IMR-90 (cell line): ENCODE results near the gene TK2. TPM values are rescaled to one million over a fixed set of nuclear protein-coding genes. Genes with fewer than 3 reads are reported as not detected.

Experiments
- ATAC-seq: fragments of 200-7000 bp; cut with Tn5 transposase; 2 replicates; pipeline ENCODE4 v1.9.1; 2020; ENCODE audit warnings: low read depth, mild to moderate bottlenecking, moderate library complexity
- BruUV-seq: library from RNA; stranded (reverse); fragments of 400-500 nt; replicated peaks from 2 replicates; lab custom pipeline; 2021; lab: Mats Ljungman, UMichigan
- CTCF ChIA-PET: fragments of 300-600 bp; formaldehyde crosslinking; extraction: SDS; loops from one replicate; lab custom pipeline; 2021; ENCODE audit warnings: antibody characterized with exemption; lab: Yijun Ruan, JAX
- POLR2A ChIA-PET: fragments of 300-600 bp; sonication (Branson Sonifier 250); formaldehyde crosslinking; loops from one replicate; lab custom pipeline; 2022; ENCODE audit warnings: antibody characterized with exemption; ENCODE audit not compliant: unreplicated experiment; lab: Charles Lee
- DNase-seq: peaks from one replicate; pipeline ENCODE4 v3.0.0; 2013
- H2AFZ ChIP-seq: replicated peaks from 2 replicates; pipeline ENCODE3; 2013; ENCODE audit warnings: low read length, mild to moderate bottlenecking; ENCODE audit not compliant: poor library complexity
- H2AK5ac ChIP-seq: 2 replicates; pipeline ENCODE4 v1.6.1; 2013; ENCODE audit warnings: low read depth, low read length, inconsistent platforms
- H2AK9ac ChIP-seq: replicated peaks from 2 replicates; pipeline ENCODE3; 2013; ENCODE audit warnings: mild to moderate bottlenecking, low read depth, low read length, moderate library complexity; ENCODE audit not compliant: poor library complexity
- H2BK120ac ChIP-seq: 2 replicates; pipeline ENCODE4 v1.6.1; 2013; ENCODE audit warnings: low read depth, low read length, inconsistent platforms
- H2BK15ac ChIP-seq: 3 replicates; pipeline ENCODE4 v1.6.1; 2013; ENCODE audit warnings: low read depth, low read length, inconsistent platforms
- H2BK20ac ChIP-seq: 2 replicates; pipeline ENCODE4 v1.6.1; 2013; ENCODE audit warnings: low read depth, mild to moderate bottlenecking, inconsistent platforms, low read length, moderate library complexity
- H2BK5ac ChIP-seq: 2 replicates; pipeline ENCODE4 v1.6.1; 2013; ENCODE audit warnings: mild to moderate bottlenecking, low read depth, low read length, inconsistent platforms; ENCODE audit not compliant: poor library complexity, severe bottlenecking
- H3K14ac ChIP-seq: replicated peaks from 2 replicates; pipeline ENCODE4 v1.6.1; 2013; ENCODE audit warnings: low read depth, low read length, inconsistent platforms
- H3K18ac ChIP-seq: 2 replicates; pipeline ENCODE4 v1.6.1; 2013; ENCODE audit warnings: low read depth, low read length, control low read depth
- H3K23ac ChIP-seq: 2 replicates; pipeline ENCODE4 v1.6.1; 2013; ENCODE audit warnings: low read depth, low read length, inconsistent platforms
- H3K27ac ChIP-seq: 2 replicates; pipeline ENCODE4 v1.5.1; 2013; ENCODE audit warnings: mild to moderate bottlenecking, control low read depth, low read length; ENCODE audit not compliant: insufficient read depth
- H3K27me3 ChIP-seq: 2 replicates; pipeline ENCODE4 v1.6.1; 2013; ENCODE audit warnings: low read length; ENCODE audit not compliant: control insufficient read depth, insufficient read depth
- H3K36me3 ChIP-seq: 2 replicates; pipeline ENCODE4 v1.6.1; 2013; ENCODE audit warnings: low read length, mixed read lengths; ENCODE audit not compliant: control insufficient read depth, insufficient read depth
- H3K4ac ChIP-seq: 2 replicates; pipeline ENCODE4 v1.6.1; 2013; ENCODE audit warnings: low read depth, low read length, inconsistent platforms
- H3K4me1 ChIP-seq: 2 replicates; pipeline ENCODE4 v1.6.1; 2013; ENCODE audit warnings: low read length, mixed read lengths; ENCODE audit not compliant: control insufficient read depth, insufficient read depth
- H3K4me2 ChIP-seq: 2 replicates; pipeline ENCODE4 v1.6.1; 2013; ENCODE audit warnings: low read depth, mild to moderate bottlenecking, control low read depth, low read length, moderate library complexity
- H3K4me3 ChIP-seq: 2 replicates; pipeline ENCODE4 v1.5.1; 2013; ENCODE audit warnings: low read depth, mild to moderate bottlenecking, control low read depth, low read length, moderate library complexity; ENCODE audit not compliant: insufficient read depth
- H3K56ac ChIP-seq: 2 replicates; pipeline ENCODE4 v1.6.1; 2013; ENCODE audit warnings: low read length, inconsistent platforms; ENCODE audit not compliant: insufficient read depth; ENCODE audit errors: extremely low read depth
- H3K79me1 ChIP-seq, 2 experiments: 2 replicates each; pipeline ENCODE4 v1.6.1; 2013; ENCODE audit warnings: low read length in 2 of 2, inconsistent platforms in 1 of 2, low read depth in 1 of 2
- H3K9ac ChIP-seq: 2 replicates; pipeline ENCODE4 v1.6.1; 2013; ENCODE audit warnings: low read depth, low read length, control low read depth
- H3K9me1 ChIP-seq: 2 replicates; pipeline ENCODE4 v1.6.1; 2013; ENCODE audit warnings: low read length, inconsistent platforms; ENCODE audit not compliant: insufficient read depth
- H3K9me3 ChIP-seq: 2 replicates; pipeline ENCODE4 v1.6.1; 2013; ENCODE audit warnings: low read length; ENCODE audit not compliant: control insufficient read depth, insufficient read depth
- H4K20me1 ChIP-seq: 2 replicates; pipeline ENCODE4 v1.6.1; 2013; ENCODE audit warnings: low read length, inconsistent platforms; ENCODE audit not compliant: insufficient read depth
- H4K5ac ChIP-seq: 2 replicates; pipeline ENCODE4 v1.6.1; 2013; ENCODE audit warnings: mild to moderate bottlenecking, low read depth, low read length, control low read depth
- H4K8ac ChIP-seq, 2 experiments: 2 replicates each; pipeline ENCODE4 v1.6.1; 2013; ENCODE audit warnings: low read depth in 2 of 2, low read length in 2 of 2, control low read depth in 1 of 2, inconsistent platforms in 1 of 2
- H4K91ac ChIP-seq: 2 replicates; pipeline ENCODE4 v1.6.1; 2013; ENCODE audit warnings: low read depth, low read length, inconsistent platforms; ENCODE audit not compliant: insufficient read depth
- BHLHE40 ChIP-seq: fragments of 150-350 bp; IDR thresholded peaks from 2 replicates; pipeline ENCODE4 v1.6.1; 2016; ENCODE audit warnings: mild to moderate bottlenecking, low read depth, low read length
- CEBPB ChIP-seq: IDR thresholded peaks from 2 replicates; pipeline ENCODE4 v1.6.1; 2012; ENCODE audit warnings: low read depth, low read length, improper control_type of control experiment
- CHD1 ChIP-seq: IDR thresholded peaks from 2 replicates; pipeline ENCODE4 v1.6.1; 2012; ENCODE audit warnings: low read depth, low read length, improper control_type of control experiment
- FOS ChIP-seq: fragments of 150-350 bp; IDR thresholded peaks from 2 replicates; pipeline ENCODE4 v1.6.1; 2016; ENCODE audit warnings: low read depth, low read length
- MAFK ChIP-seq: IDR thresholded peaks from 2 replicates; pipeline ENCODE4 v1.6.1; 2012; ENCODE audit warnings: low read depth, low read length, improper control_type of control experiment
- NFE2L2 ChIP-seq: fragments of 150-350 bp; IDR thresholded peaks from 2 replicates; pipeline ENCODE4 v1.6.1; 2016; ENCODE audit warnings: low read depth, mild to moderate bottlenecking, low read length
- POLR2A ChIP-seq: IDR thresholded peaks from 2 replicates; pipeline ENCODE4 v1.6.1; 2012; ENCODE audit warnings: mild to moderate bottlenecking, low read depth, low read length
- RAD21 ChIP-seq: IDR thresholded peaks from 2 replicates; pipeline ENCODE4 v1.6.1; 2012; ENCODE audit warnings: low read length, improper control_type of control experiment
- RCOR1 ChIP-seq: IDR thresholded peaks from 2 replicates; pipeline ENCODE4 v1.6.1; 2012; ENCODE audit warnings: mild to moderate bottlenecking, low read length, improper control_type of control experiment; ENCODE audit not compliant: insufficient replicate concordance
- RFX5 ChIP-seq: IDR thresholded peaks from 2 replicates; pipeline ENCODE4 v1.8.0; 2012; ENCODE audit warnings: low read depth, mild to moderate bottlenecking, low read length, moderate library complexity
- SMC3 ChIP-seq: fragments of 150-350 bp; IDR thresholded peaks from 2 replicates; pipeline ENCODE4 v1.6.1; 2016; ENCODE audit warnings: low read depth, mild to moderate bottlenecking, antibody characterized with exemption, low read length, moderate library complexity
- WGBS, 2 experiments: methylation state at CpG; one replicate each; pipeline versions ENCODE4 v1.1.5 to v1.1.7; 2013; ENCODE audit warnings: missing lambda C conversion rate in 2 of 2; ENCODE audit not compliant: insufficient read length in 1 of 2; ENCODE audit errors: extremely low coverage in 2 of 2; 5-methylcytosine and 5-hydroxymethylcytosine counted together
- dilution Hi-C: fragments of 300-500 bp; cut with HindIII; formaldehyde crosslinking; loops from one replicate; pipeline ENCODE4 v1.14.3; 2018; ENCODE audit warnings: low sequenced_read_pairs; ENCODE audit not compliant: unreplicated experiment
- in situ Hi-C: fragments of 300-500 bp; cut with MboI; formaldehyde crosslinking; loops from 3 replicates; pipeline ENCODE4 v1.14.3; 2019; ENCODE audit warnings: low sequenced_read_pairs, inconsistent platforms, mixed read lengths
- intact Hi-C: fragments of 100-400 bp; cut with micrococcal nuclease; formaldehyde crosslinking; loops from 2 replicates; pipeline ENCODE4 v1.10.0; 2022
- polyA plus RNA-seq, 3 experiments: library from polyadenylated mRNA; depleted of rRNA; stranded (reverse); fragments of >200 nt; gene quantifications; 2 replicates each; pipeline ENCODE4 v1.2.3, GENCODE V29; 2012; ENCODE audit warnings: low replicate concordance in 1 of 3
- total RNA-seq: library from RNA; depleted of rRNA; stranded (reverse); fragments of >200 nt; gene quantifications from 2 replicates; pipeline ENCODE4 v1.2.3, GENCODE V29; 2012
- TF ChIP-seq, protein P1 (sequence below): conservative IDR thresholded peaks from 2 replicates; pipeline ENCODE4 v1.5.1; 2012; ENCODE audit warnings: mild to moderate bottlenecking, low read depth, low read length, improper control_type of control experiment
- TF ChIP-seq, protein P2 (sequence below): fragments of 150-350 bp; IDR thresholded peaks from 2 replicates; pipeline ENCODE4 v1.6.1; 2016; ENCODE audit warnings: low read depth, mild to moderate bottlenecking, low read length, moderate library complexity, borderline replicate concordance

The TK2 gene
- total and polyA plus RNA-seq, 2 of the 4 experiments (the other 2 are of a cell fraction) = 14.7 to 16.5 TPM

DNA sequence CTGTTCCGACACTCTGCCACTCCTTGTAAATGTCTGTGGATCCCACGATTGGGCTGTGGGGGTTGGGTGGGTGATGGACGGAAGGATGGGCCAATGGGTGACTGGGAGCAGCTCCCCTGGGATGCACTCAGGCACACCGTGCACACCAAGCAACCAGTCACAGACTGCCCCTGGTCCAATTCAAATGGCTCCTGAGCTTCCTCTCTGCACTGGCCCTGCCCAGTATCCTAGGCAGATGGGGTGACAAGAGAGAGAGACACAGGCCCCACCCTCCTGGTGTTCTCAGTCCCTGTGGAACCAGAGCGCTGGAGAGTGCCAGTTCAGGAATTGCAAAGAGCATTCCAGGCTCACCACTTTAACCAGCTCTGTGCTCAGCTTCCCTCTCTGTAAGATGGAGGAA, 90.0 kb downstream of the TK2 start:
- BruUV-seq = no TSS peak
- Histone ChIP-seq H3K4me1 (no peaks in the 10 kb centered on the region), H3K23ac (no peak overlapping the region), H3K9me1 (no peaks in the 10 kb centered on the region), H2AFZ (no peak overlapping the region), H2AK9ac (no peak overlapping the region), H3K4me2 (no peak overlapping the region), H2BK120ac (no peak overlapping the region), H3K18ac (no peak overlapping the region), H4K20me1 (no peaks in the 10 kb centered on the region), H2BK20ac (no peak overlapping the region), H3K27me3 (peaks cover 52% of the 10 kb centered on the region), H4K8ac (no peak overlapping the region), H3K4me3 (no peak overlapping the region), H3K4ac (no peak overlapping the region), H4K91ac (no peak overlapping the region), H3K9me3 (no peaks in the 10 kb centered on the region; the same call in 1 of the 2 replicates), H3K14ac (no peak overlapping the region), H3K27ac (no peak overlapping the region), H4K5ac (no peak overlapping the region), H2BK15ac (no peak overlapping the region), H3K9ac (no peak overlapping the region), H3K79me1 (no peaks in the 10 kb centered on the region), H2AK5ac (no peak overlapping the region), H3K56ac (no peak overlapping the region), H2BK5ac (no peak overlapping the region), H3K36me3 (no peaks in the 10 kb centered on the region)
- CTCF ChIA-PET = interaction anchor here (0.6 kb wide), 1 partner anchor 55 kb away, joined by 4 read pairs; no protein-coding TSS in a partner anchor
- no peak for DNase-seq
- WGBS, 2 experiments = no CpG with 5 or more reads among the region's 5 CpGs
- TF ChIP-seq SMC3 = no peak
- no peak for TF ChIP-seq POLR2A
- TF ChIP-seq RCOR1 = no peak
- TF ChIP-seq CHD1 = no peak
- no peak for TF ChIP-seq RAD21
- TF ChIP-seq BHLHE40 = no peak
- TF ChIP-seq, protein P1, sequence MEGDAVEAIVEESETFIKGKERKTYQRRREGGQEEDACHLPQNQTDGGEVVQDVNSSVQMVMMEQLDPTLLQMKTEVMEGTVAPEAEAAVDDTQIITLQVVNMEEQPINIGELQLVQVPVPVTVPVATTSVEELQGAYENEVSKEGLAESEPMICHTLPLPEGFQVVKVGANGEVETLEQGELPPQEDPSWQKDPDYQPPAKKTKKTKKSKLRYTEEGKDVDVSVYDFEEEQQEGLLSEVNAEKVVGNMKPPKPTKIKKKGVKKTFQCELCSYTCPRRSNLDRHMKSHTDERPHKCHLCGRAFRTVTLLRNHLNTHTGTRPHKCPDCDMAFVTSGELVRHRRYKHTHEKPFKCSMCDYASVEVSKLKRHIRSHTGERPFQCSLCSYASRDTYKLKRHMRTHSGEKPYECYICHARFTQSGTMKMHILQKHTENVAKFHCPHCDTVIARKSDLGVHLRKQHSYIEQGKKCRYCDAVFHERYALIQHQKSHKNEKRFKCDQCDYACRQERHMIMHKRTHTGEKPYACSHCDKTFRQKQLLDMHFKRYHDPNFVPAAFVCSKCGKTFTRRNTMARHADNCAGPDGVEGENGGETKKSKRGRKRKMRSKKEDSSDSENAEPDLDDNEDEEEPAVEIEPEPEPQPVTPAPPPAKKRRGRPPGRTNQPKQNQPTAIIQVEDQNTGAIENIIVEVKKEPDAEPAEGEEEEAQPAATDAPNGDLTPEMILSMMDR = no peak
- no peak for TF ChIP-seq MAFK
- TF ChIP-seq FOS = no peak
- TF ChIP-seq NFE2L2 = no peak
- TF ChIP-seq, protein P2, sequence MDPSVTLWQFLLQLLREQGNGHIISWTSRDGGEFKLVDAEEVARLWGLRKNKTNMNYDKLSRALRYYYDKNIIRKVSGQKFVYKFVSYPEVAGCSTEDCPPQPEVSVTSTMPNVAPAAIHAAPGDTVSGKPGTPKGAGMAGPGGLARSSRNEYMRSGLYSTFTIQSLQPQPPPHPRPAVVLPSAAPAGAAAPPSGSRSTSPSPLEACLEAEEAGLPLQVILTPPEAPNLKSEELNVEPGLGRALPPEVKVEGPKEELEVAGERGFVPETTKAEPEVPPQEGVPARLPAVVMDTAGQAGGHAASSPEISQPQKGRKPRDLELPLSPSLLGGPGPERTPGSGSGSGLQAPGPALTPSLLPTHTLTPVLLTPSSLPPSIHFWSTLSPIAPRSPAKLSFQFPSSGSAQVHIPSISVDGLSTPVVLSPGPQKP = no peak
- TF ChIP-seq RFX5 = no peak
- TF ChIP-seq CEBPB = no peak
- dilution Hi-C loops = no loop called here
- no peak for ATAC-seq
- in situ Hi-C loops = no loop called here
- POLR2A ChIA-PET = no interaction called here
- intact Hi-C loops = no loop called here
